Prostate gland (tissue), 2 donors: ENCODE data around the gene MAPK14.

Source experiments
- CTCF ChIP-seq, 4 experiments: fragments of 200-600 bp in 2 of 4; fragments of 450-650 bp in 2 of 4; sonication (generic) in 2 of 4; IDR thresholded peaks; 1 replicate in 3 of 4; 2 replicates in 1 of 4; pipeline ENCODE4 v1.5.1; 2016 to 2019; ENCODE audit warnings: antibody characterized with exemption in 4 of 4, mild to moderate bottlenecking in 2 of 4, moderate library complexity in 2 of 4
- POLR2AphosphoS5 ChIP-seq: sonication (generic); formaldehyde crosslinking; IDR thresholded peaks from one replicate; pipeline ENCODE4 v1.6.1; 2017; ENCODE audit warnings: antibody characterized with exemption

GRCh38 chr6:36115412-36115811, 87.8 kb downstream of the MAPK14 start:
- TF ChIP-seq CTCF (IDR thresholded peaks at IDR 0.05), result no peak
- no peak for TF ChIP-seq POLR2AphosphoS5
